Activated effector memory CD4-positive, alpha-beta T cell treated with Interleukin-2 at 50 U/mL for 16 hours (primary cell): ENCODE measurements around the gene UNC45A.
"Not testable (repeated sequence)": the region's sequence is repeated elsewhere in the genome, so short reads cannot be mapped to it uniquely, and the experiment has no call there.

Source experiments
- DNase-seq: peaks from one replicate; pipeline ENCODE4 v3.0.0-alpha.2; 2020

UNC45A gene

GRCh38 chr15:90918034-90918788 is 16.9 kb upstream of the UNC45A start:
- no peak for DNase-seq

DNA sequence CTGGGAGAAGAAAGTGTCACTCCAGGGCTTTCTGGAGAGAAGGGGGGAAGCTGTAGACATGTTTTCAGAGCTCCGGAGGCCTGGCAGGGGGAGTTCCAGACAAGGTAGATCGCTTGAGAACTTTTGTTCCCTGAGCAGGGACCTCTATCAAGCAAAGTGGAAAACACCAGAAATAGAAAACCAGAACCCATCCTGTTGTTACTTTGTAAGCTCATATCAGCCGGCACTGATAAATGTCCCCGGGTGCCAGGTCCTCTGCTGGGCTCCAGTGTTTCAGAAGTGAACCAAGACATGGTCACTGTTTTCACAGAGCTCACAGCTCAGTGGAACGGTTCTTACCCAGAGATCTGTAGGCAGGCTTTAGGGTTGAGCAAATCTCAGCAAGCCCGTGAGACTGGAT is 16.2 kb upstream of the UNC45A start:
- DNase-seq: no peak

GRCh38 chr15:90921887-90922286 is 13.2 kb upstream of the UNC45A start:
- DNase-seq: no peak

DNA sequence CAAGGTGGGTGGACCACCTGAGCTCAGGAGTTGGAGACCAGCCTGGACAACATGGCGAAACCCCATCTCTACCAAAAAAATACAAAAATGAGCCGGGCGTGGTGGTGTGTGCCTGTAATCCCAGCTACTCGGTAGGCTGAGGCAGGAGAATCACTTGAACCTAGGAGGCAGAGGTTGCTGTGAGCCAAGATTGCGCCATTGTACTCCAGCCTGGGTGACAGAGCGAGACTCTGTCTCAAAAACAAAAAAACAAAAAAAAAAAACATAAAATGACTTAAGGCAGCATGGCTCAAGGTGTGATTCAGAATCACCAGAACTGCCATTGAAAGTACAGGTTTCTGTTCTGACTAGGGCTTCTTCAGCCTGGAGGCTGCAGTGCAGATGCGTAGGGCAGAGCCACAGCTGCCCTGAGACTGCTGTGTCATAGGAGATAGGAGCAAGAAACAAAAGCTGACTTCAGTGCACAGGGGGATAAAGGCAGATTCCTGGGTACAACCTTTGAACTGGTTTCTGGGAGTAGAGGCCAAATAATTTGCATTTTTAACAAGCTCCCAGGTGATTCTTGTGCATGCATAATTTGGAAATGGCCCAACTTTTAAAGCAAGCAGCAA is 12.3 kb upstream of the UNC45A start:
- DNase-seq: not testable (repeated sequence)

DNA sequence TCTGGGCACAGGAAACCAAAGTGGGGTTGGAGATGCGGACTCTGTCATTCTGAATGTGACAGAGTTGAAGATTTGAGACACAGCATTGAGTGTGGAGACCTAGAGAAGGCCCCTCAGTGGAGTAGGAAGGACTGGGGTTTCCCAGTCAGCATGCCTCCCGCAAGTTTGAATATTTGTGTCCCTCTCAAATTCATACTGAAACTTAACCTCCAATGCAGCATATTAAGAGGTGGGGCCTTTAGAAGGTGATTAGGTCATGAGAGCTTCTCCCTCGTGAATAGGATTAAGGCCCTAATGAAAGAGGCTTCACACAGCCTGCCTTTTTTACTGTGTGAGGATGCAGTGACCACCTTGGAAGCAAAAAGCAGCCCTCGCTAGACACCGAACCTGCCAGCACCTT is 10.7 kb upstream of the UNC45A start:
- DNase-seq: no peak

DNA sequence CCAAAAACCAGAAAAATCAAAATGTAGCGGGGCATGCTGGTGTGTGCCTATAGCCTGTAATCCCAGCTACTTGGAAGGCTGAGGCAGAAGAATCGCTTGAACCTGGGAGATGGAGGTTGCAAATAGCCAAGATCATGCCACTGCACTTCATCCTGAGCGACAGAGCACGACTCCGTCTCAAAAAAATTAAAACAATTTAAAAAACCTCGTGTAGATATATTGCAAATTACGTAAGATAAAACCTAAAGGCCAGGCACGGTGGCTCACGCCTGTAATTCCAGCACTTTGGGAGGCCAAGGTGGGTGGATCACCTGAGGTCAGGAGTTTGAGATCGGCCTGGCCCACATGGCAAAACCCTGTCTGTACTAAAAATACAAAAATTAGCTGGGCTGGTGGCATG is 8.3 kb upstream of the UNC45A start:
- DNase-seq: not testable (repeated sequence)

DNA sequence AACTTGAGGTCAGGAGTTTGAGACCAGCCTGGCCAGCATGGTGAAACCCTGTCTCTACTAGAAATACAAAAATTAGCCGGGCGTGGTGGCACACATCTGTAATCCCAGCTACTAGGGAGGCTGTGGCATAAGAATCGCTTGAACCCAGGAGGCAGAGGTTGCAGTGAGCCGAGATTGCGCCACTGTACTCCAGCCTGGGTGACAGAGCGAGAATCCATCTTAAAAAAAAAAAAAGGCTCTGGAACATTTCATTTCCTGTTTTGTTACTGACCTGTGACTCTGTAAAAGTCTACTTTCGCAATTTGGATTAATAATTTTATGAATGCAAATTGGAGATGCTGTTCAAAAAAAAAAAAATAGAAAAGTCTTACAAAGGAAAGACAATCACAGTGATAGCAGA is 7.0 kb upstream of the UNC45A start:
- not testable (repeated sequence) for DNase-seq

GRCh38 chr15:90929246-90930019 is 5.7 kb upstream of the UNC45A start:
- DNase-seq: no peak

DNA sequence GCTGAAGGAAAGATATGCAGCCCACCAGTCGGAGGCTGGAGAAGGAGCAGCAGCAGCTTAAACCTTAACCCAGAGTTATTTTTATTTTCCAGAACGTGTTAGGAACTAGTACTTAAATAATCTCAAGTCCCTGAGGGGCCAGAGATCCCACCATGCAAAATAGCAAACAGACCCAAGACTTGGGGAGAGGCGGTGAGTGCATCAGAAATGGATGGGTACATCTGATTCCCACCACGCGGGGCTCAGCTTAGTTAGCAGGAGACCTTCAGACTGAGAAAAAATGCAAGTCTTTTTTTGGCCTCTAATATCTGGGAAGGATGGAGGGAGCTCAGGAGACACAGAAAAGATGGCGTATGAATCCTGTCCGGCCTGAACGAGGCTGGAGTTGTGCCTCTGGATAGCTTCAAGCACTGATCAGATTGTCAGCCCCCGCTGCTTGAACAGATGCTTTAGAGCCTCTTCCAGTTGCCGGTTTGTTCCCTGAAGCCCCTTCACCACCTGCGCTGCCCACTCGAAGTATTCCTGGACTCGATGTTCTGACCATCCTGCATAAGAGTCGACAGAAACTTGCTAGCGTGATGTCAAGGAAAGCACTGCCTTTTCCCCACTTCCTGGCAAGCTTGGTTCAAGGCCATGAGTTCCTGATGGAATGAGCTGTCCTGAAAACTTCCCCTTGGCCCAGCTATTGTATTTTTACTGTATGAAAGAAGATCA is 4.1 kb upstream of the UNC45A start:
- DNase-seq: no peak

GRCh38 chr15:90931575-90931827 is 3.6 kb upstream of the UNC45A start:
- DNase-seq: no peak

DNA sequence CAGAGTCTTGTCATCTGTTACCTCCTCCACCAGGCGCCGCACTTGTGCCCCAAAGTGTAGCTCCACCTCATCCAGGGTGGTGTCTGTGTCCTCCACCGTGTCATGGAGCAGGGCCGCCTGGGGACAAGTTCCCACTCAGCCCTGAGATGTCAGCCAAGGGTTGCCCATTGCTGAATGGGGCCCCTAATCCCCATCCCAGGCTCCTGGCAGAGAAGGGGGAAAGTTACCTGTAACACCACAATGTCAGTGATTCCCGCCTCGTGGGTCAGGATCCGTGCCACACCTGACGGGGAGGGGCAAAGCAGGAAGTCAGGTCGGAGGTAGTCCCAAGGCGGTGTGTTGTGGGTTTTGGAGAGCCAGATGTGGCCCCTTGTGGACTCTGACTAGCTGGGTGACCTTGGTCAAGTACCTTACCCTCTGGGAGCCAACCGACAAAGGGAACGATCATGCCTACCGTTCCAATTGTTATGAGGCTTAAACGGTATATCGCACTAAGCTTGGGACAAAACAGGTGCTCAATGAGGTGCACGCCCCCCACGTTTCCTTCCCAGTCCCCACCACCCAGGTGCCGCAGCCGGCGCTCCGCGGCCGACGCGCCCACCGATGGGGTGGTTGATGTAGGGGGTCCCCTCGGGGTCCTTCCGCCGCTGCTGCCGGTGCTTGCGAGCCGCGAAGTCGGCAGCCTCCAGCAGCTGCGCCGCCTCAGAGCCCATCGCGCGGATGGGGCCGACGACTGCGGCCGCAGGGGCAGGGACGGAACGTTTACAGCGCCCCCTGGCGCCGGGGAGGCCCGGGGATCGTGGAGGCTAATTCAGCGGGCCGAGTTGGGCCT is 3.0 kb upstream of the UNC45A start, which contains the start of gene HDDC3:
Gene HDDC3 (minus strand): TSS at position 722 of the 832 bp plus-strand sequence. CDS start 9 bp downstream, at position 713.
- DNase-seq: peak; percentile 84

DNA sequence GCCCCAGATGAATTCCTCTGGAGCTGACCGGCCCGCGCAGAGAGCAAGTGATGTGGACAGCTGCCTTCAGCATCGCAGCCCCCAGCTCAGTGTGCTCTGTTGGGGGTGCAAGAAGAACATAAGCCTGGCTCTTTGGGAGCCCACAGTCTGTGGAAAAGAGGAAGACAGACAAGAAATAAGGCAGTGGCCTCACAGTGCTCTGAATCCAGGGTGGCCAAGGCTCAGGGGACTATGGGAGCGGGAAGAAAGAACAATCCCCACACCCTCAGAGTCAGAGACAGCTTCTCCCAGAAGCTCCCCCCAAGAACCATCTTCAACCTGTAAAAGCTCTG is 2.5 kb upstream of the UNC45A start:
- no peak for DNase-seq

- DNase-seq: no peak
These were observed 1.8 kb upstream of the UNC45A start for GRCh38 chr15:90933301-90933700.

DNA sequence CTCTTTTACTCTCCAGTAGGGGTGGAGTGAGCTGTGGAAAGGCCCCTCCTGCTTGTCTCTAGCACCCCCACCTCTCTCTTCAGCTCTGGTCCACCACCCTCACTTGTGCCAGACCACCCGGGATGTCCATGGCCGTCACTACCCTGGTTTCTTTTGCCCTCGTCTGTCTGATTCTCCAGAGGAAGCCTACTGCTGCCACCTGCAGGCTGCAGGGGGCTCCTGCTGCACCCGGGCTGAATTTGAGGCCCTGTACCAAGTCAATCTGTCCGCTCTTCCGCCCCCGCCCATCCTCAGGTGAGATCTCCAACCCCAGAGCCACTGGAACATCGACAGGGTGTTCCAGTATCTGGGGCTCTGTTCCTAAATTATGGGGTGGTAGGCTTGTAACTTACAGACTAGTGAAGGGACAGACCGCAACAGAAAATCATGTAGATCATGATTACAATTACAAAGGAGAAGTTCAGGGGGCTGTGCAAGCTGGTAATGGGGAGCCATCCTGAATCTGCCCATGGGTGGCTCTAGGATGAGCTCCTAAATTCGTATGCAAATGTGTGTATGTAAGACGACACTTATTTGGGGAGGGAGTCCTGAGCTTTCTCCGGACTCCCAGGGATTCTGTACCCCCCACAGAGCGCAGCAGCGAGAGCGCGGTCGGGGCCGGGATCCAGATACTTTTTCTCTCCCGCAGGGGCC is 683 bp upstream of the UNC45A start:
- DNase-seq: peak; percentile 80

DNA sequence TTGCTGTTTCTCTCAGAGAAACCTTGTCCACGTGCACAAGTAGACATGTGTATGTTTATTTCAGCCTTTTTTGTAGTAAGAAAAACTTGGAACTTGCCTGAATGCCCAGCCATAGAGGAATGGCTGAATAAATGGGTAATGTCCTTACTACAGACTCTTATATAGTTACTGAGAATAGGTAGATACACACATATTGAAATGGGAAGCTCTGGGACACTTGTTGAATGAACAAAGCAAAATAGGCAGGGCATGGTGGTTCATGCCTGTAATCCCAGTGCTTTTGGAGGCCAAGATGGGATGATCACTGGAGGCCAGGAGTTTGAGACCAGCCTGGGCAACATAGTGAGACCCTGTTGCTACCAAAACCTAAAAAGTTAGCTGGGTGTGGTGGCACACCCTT is 1.7 kb downstream of the UNC45A start:
- no peak for DNase-seq

GRCh38 chr15:90938261-90938660 is 3.2 kb downstream of the UNC45A start:
- no peak for DNase-seq

DNA sequence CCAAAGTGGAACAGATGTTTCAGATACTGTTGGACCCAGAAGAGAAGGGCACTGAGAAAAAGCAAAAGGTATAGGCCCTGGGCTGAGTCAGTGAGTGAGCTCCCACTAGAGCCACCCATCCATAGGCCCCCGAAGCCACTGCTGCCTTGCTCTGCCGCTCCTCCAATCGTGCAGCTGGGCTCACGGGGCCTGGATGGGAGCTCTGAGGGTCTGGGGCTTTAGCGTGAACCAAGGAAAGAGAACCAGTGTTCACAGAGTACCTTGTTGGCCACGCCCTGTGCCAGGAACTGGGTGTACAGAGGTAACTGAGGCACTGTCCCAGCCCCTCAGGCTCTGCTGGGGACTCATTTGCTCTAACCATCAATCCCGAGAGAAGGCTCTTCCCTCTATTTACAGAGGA is 4.7 kb downstream of the UNC45A start:
- DNase-seq: no peak

DNA sequence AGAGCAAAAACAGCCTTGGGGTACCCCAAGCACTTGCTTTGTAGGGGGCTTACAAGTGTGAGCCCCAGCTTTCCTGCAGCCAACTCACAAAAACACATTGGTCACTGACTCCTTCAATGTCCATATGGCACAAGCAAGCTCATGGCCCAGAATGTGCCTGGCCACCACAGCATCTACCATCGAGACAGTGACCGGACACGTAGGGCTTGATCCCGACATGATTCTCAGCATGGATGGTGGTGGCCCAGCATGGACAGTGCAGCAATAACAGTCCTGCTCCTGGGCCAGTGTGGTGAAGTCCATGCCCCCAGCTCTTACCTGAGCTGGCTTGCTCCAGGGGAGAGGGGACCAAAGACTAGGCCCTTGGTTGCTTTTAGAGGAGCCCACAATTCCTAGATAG is 6.0 kb downstream of the UNC45A start:
- no peak for DNase-seq

- DNase-seq: no peak
These were observed 7.5 kb downstream of the UNC45A start for GRCh38 chr15:90942354-90943120.

DNA sequence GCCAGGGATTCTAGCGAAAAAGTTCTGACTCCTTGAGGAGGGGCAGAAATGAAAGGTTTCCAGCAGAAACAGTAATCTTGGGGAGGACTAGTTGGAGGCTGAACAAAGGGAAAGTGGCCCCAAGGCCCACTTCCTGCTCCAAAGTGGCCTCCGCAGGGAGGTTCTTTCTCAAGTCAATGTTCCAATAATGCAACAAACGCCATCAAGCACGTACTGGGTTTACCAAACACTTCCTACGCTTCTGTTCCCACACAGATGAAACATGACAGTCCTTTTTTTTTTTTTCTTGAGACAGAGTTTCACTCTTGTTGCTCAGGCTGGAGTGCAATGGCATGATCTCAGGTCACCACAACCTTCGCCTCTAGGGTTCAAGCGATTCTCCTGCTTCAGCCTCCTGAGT is 10.0 kb downstream of the UNC45A start:
- no peak for DNase-seq

DNA sequence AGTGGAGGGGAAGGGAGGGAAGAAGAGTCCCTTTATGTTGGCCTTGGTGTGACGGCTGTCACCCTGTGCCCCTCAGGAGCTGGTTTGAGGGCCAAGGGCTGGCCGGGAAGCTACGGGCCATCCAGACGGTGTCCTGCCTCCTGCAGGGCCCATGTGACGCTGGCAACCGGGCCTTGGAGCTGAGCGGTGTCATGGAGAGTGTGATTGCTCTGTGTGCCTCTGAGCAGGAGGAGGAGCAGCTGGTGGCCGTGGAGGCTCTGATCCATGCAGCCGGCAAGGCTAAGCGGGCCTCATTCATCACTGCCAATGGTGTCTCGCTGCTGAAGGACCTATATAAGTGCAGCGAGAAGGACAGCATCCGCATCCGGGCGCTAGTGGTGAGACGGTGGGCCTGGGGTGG is 11.5 kb downstream of the UNC45A start:
- no peak for DNase-seq
